IMR-90 (cell line): ENCODE measurements around the gene RAB8B.

Experiments used
- BHLHE40 ChIP-seq: fragments of 150-350 bp; IDR thresholded peaks from 2 replicates; pipeline ENCODE4 v1.6.1; 2016; ENCODE audit warnings: mild to moderate bottlenecking, low read depth, low read length
- CEBPB ChIP-seq: IDR thresholded peaks from 2 replicates; pipeline ENCODE4 v1.6.1; 2012; ENCODE audit warnings: low read depth, low read length, improper control_type of control experiment
- FOS ChIP-seq: fragments of 150-350 bp; IDR thresholded peaks from 2 replicates; pipeline ENCODE4 v1.6.1; 2016; ENCODE audit warnings: low read depth, low read length
- MAFK ChIP-seq: IDR thresholded peaks from 2 replicates; pipeline ENCODE4 v1.6.1; 2012; ENCODE audit warnings: low read depth, low read length, improper control_type of control experiment
- MAZ ChIP-seq: IDR thresholded peaks from 2 replicates; pipeline ENCODE4 v1.6.1; 2012; ENCODE audit warnings: low read depth, mild to moderate bottlenecking, low read length, improper control_type of control experiment, moderate library complexity, borderline replicate concordance
- MXI1 ChIP-seq: IDR thresholded peaks from 2 replicates; pipeline ENCODE4 v1.6.1; 2012; ENCODE audit warnings: low read depth, mild to moderate bottlenecking, low read length, moderate library complexity, borderline replicate concordance
- POLR2A ChIP-seq: IDR thresholded peaks from 2 replicates; pipeline ENCODE4 v1.6.1; 2012; ENCODE audit warnings: mild to moderate bottlenecking, low read depth, low read length
- RAD21 ChIP-seq: IDR thresholded peaks from 2 replicates; pipeline ENCODE4 v1.6.1; 2012; ENCODE audit warnings: low read length, improper control_type of control experiment
- RCOR1 ChIP-seq: IDR thresholded peaks from 2 replicates; pipeline ENCODE4 v1.6.1; 2012; ENCODE audit warnings: mild to moderate bottlenecking, low read length, improper control_type of control experiment; ENCODE audit not compliant: insufficient replicate concordance
- RFX5 ChIP-seq: IDR thresholded peaks from 2 replicates; pipeline ENCODE4 v1.8.0; 2012; ENCODE audit warnings: low read depth, mild to moderate bottlenecking, low read length, moderate library complexity
- SMC3 ChIP-seq: fragments of 150-350 bp; IDR thresholded peaks from 2 replicates; pipeline ENCODE4 v1.6.1; 2016; ENCODE audit warnings: low read depth, mild to moderate bottlenecking, antibody characterized with exemption, low read length, moderate library complexity
- TF ChIP-seq, protein P1 (sequence below): fragments of 150-350 bp; IDR thresholded peaks from 2 replicates; pipeline ENCODE4 v1.6.1; 2017; ENCODE audit warnings: mild to moderate bottlenecking, antibody characterized with exemption, low read length, low read depth
- TF ChIP-seq, protein P2 (sequence below): conservative IDR thresholded peaks from 2 replicates; pipeline ENCODE4 v1.5.1; 2012; ENCODE audit warnings: mild to moderate bottlenecking, low read depth, low read length, improper control_type of control experiment
- TF ChIP-seq, protein P3 (sequence below): fragments of 150-350 bp; IDR thresholded peaks from 2 replicates; pipeline ENCODE4 v1.6.1; 2016; ENCODE audit warnings: low read depth, mild to moderate bottlenecking, low read length, moderate library complexity, borderline replicate concordance

DNA sequence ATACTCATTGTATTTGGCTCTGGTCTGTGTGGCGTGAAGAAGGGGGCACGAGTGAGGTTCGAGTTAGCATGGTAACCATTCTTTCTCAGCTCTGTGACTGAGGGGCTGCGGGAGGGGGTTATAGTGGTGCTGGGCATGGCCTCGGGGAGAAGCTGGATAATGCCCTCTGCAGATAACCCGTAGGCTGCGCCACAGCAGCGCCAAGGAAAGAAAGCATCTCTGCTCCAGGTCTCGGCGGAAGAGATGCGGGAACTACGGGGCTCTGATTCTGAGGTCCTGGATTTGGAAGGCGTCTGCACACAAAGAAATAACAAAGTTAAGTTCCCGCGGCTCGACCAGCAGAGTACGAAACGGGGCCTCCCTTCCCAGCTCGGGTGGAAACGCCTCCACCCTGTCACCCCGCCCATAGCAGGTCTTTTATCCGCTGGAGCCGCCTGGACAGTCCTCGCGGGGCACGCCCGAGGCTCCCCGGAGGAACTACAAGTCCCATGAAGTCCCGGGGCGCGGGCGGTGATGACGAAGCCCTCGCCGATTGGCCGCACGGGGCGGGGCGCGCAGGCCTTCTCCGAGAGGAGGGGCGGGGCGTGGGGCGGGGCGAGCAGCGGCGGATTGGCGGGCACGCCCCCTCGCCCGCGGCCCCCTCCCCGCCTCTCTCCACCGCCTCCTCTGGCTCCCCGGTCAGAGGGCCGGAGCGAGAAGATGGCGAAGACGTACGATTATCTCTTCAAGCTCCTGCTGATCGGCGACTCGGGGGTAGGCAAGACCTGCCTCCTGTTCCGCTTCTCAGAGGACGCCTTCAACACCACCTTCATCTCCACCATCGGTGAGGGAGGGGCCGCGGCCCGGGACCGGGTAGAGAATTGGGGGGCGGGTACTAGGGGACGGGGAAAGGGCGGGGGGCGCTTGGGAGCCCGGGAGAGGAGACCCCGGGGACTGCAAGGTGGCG is at the start of gene RAB8B:
- TF ChIP-seq, protein P1, sequence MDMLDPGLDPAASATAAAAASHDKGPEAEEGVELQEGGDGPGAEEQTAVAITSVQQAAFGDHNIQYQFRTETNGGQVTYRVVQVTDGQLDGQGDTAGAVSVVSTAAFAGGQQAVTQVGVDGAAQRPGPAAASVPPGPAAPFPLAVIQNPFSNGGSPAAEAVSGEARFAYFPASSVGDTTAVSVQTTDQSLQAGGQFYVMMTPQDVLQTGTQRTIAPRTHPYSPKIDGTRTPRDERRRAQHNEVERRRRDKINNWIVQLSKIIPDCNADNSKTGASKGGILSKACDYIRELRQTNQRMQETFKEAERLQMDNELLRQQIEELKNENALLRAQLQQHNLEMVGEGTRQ: no peak
- TF ChIP-seq, protein P2, sequence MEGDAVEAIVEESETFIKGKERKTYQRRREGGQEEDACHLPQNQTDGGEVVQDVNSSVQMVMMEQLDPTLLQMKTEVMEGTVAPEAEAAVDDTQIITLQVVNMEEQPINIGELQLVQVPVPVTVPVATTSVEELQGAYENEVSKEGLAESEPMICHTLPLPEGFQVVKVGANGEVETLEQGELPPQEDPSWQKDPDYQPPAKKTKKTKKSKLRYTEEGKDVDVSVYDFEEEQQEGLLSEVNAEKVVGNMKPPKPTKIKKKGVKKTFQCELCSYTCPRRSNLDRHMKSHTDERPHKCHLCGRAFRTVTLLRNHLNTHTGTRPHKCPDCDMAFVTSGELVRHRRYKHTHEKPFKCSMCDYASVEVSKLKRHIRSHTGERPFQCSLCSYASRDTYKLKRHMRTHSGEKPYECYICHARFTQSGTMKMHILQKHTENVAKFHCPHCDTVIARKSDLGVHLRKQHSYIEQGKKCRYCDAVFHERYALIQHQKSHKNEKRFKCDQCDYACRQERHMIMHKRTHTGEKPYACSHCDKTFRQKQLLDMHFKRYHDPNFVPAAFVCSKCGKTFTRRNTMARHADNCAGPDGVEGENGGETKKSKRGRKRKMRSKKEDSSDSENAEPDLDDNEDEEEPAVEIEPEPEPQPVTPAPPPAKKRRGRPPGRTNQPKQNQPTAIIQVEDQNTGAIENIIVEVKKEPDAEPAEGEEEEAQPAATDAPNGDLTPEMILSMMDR: no peak
- TF ChIP-seq SMC3 (0 out of 2 replicates have a peak, but pooled peaks have one; percentile 10), BHLHE40 (no peak), POLR2A (peak; percentile 72), CEBPB (no peak), MXI1 (no peak), MAZ (0 out of 2 replicates have a peak, but pooled peaks have one; percentile 83), MAFK (no peak), RFX5 (no peak), RAD21 (no peak; the same call in 1 of the 2 replicates), RCOR1 (no peak), FOS (no peak)
- TF ChIP-seq, protein P3, sequence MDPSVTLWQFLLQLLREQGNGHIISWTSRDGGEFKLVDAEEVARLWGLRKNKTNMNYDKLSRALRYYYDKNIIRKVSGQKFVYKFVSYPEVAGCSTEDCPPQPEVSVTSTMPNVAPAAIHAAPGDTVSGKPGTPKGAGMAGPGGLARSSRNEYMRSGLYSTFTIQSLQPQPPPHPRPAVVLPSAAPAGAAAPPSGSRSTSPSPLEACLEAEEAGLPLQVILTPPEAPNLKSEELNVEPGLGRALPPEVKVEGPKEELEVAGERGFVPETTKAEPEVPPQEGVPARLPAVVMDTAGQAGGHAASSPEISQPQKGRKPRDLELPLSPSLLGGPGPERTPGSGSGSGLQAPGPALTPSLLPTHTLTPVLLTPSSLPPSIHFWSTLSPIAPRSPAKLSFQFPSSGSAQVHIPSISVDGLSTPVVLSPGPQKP: no peak
